Activated CD4-positive, CD25-positive, alpha-beta regulatory T cell treated with anti-CD3 and anti-CD28 coated beads, Interleukin-2, amount 50 U/mL, for 72 hours (primary cell): ENCODE measurements around the gene TBXAS1.

ENCODE experiments used
- DNase-seq: peaks from one replicate; pipeline ENCODE4 v3.0.0; 2021

The TBXAS1 gene

GRCh38 chr7:139857791-139858190, 28.7 kb downstream of the TBXAS1 start:
- no peak for DNase-seq

GRCh38 chr7:139860090-139860775, 31.2 kb downstream of the TBXAS1 start:
- DNase-seq, result no peak

GRCh38 chr7:139861803-139862202, 32.7 kb downstream of the TBXAS1 start:
- DNase-seq, result no peak

- no peak for DNase-seq
Observed at GRCh38 chr7:139866047-139866837, 37.2 kb downstream of the TBXAS1 start.

- DNase-seq, result no peak
Observed at GRCh38 chr7:139867847-139868246, 38.8 kb downstream of the TBXAS1 start.

GRCh38 chr7:139869886-139870285, 40.8 kb downstream of the TBXAS1 start:
- no peak for DNase-seq

GRCh38 chr7:139870380-139870779, 41.3 kb downstream of the TBXAS1 start:
- no peak for DNase-seq

GRCh38 chr7:139871331-139871730, 42.3 kb downstream of the TBXAS1 start:
- no peak for DNase-seq

- no peak for DNase-seq
Observed at GRCh38 chr7:139871820-139872219, 42.8 kb downstream of the TBXAS1 start.

GRCh38 chr7:139873593-139874301, 44.7 kb downstream of the TBXAS1 start:
- DNase-seq, result no peak

GRCh38 chr7:139874302-139874629, 45.2 kb downstream of the TBXAS1 start:
- no peak for DNase-seq

GRCh38 chr7:139875821-139876241, 46.8 kb downstream of the TBXAS1 start:
- no peak for DNase-seq

- DNase-seq, result no peak
Observed at GRCh38 chr7:139876622-139877283, 47.7 kb downstream of the TBXAS1 start.

GRCh38 chr7:139883814-139884213, 54.8 kb downstream of the TBXAS1 start:
- no peak for DNase-seq

- no peak for DNase-seq
Observed at GRCh38 chr7:139884441-139884840, 55.4 kb downstream of the TBXAS1 start.

GRCh38 chr7:139885511-139885910, 56.4 kb downstream of the TBXAS1 start:
- no peak for DNase-seq

- DNase-seq, result no peak
Observed at GRCh38 chr7:139886206-139886605, 57.1 kb downstream of the TBXAS1 start.

GRCh38 chr7:139886899-139887298, 57.8 kb downstream of the TBXAS1 start:
- DNase-seq, result no peak

- no peak for DNase-seq
Observed at GRCh38 chr7:139887992-139888481, 59.0 kb downstream of the TBXAS1 start.

- DNase-seq, result no peak
Observed at GRCh38 chr7:139889186-139889871, 60.3 kb downstream of the TBXAS1 start.

GRCh38 chr7:139893461-139893860, 64.4 kb downstream of the TBXAS1 start:
- no peak for DNase-seq

- no peak for DNase-seq
Observed at GRCh38 chr7:139893999-139894398, 64.9 kb downstream of the TBXAS1 start.
